Measurements from ENCODE around the gene POLD2.

The POLD2 gene

GRCh38 chr7:44158873-44159631 lies 35.7 kb upstream of the POLD2 start:
- FAIRE-seq (no peak), DNase-seq (ENCODE audit: insufficient read length) (no peak)
- TF ChIP-seq TAF1 (IDR thresholded peaks at IDR 0.05; ENCODE audit: borderline replicate concordance, low read depth, low read length): no peak
- no peak for TF ChIP-seq POLR2A (IDR thresholded peaks at IDR 0.05; ENCODE audit: low read depth, low read length)
- TF ChIP-seq POLR2AphosphoS5 (IDR thresholded peaks at IDR 0.05; ENCODE audit: low read depth, low read length): no peak

- no peak for FAIRE-seq
These were observed 34.9 kb upstream of the POLD2 start for GRCh38 chr7:44158096-44158872.

GRCh38 chr7:44157116-44158080 lies 34.0 kb upstream of the POLD2 start:
- no peak for TF ChIP-seq POLR2AphosphoS5 (IDR thresholded peaks at IDR 0.05; ENCODE audit: low read depth, low read length)
- TF ChIP-seq POLR2A (IDR thresholded peaks at IDR 0.05; ENCODE audit: low read depth, low read length): no peak
- TF ChIP-seq TAF1 (IDR thresholded peaks at IDR 0.05; ENCODE audit: borderline replicate concordance, low read depth, low read length): no peak
- FAIRE-seq (no peak), DNase-seq (ENCODE audit: insufficient read length) (no peak)

More at GRCh38 chr7:44158096-44158872, 34.9 kb upstream of the POLD2 start:
- no peak for TF ChIP-seq POLR2A (IDR thresholded peaks at IDR 0.05; ENCODE audit: low read depth, low read length)
- TF ChIP-seq POLR2AphosphoS5 (IDR thresholded peaks at IDR 0.05; ENCODE audit: low read depth, low read length): no peak
- TF ChIP-seq TAF1 (IDR thresholded peaks at IDR 0.05; ENCODE audit: borderline replicate concordance, low read depth, low read length): no peak
- no peak for DNase-seq (ENCODE audit: insufficient read length)

GRCh38 chr7:44156453-44157010 lies 33.2 kb upstream of the POLD2 start:
- no peak for DNase-seq (ENCODE audit: insufficient read length)
- FAIRE-seq: no peak
- no peak for TF ChIP-seq POLR2A (IDR thresholded peaks at IDR 0.05; ENCODE audit: low read depth, low read length)
- no peak for TF ChIP-seq POLR2AphosphoS5 (IDR thresholded peaks at IDR 0.05; ENCODE audit: low read depth, low read length)
- TF ChIP-seq TAF1 (IDR thresholded peaks at IDR 0.05; ENCODE audit: borderline replicate concordance, low read depth, low read length): no peak

- no peak for TF ChIP-seq POLR2AphosphoS5 (IDR thresholded peaks at IDR 0.05; ENCODE audit: low read depth, low read length)
- no peak for TF ChIP-seq TAF1 (IDR thresholded peaks at IDR 0.05; ENCODE audit: borderline replicate concordance, low read depth, low read length)
- TF ChIP-seq POLR2A (IDR thresholded peaks at IDR 0.05; ENCODE audit: low read depth, low read length): no peak
These were observed 32.1 kb upstream of the POLD2 start for GRCh38 chr7:44155191-44156185.

GRCh38 chr7:44154703-44155102 lies 31.4 kb upstream of the POLD2 start:
- FAIRE-seq (no peak), DNase-seq (ENCODE audit: insufficient read length) (no peak)
- TF ChIP-seq POLR2AphosphoS5 (IDR thresholded peaks at IDR 0.05; ENCODE audit: low read depth, low read length) (no peak), TAF1 (IDR thresholded peaks at IDR 0.05; ENCODE audit: borderline replicate concordance, low read depth, low read length) (no peak), POLR2A (IDR thresholded peaks at IDR 0.05; ENCODE audit: low read depth, low read length) (no peak)

More at GRCh38 chr7:44155191-44156185, 32.1 kb upstream of the POLD2 start:
- DNase-seq (ENCODE audit: insufficient read length): no peak
- FAIRE-seq: no peak

- DNase-seq (ENCODE audit: insufficient read length) (no peak), FAIRE-seq (no peak)
- TF ChIP-seq POLR2AphosphoS5 (IDR thresholded peaks at IDR 0.05; ENCODE audit: low read depth, low read length) (no peak), TAF1 (IDR thresholded peaks at IDR 0.05; ENCODE audit: borderline replicate concordance, low read depth, low read length) (no peak), POLR2A (IDR thresholded peaks at IDR 0.05; ENCODE audit: low read depth, low read length) (no peak)
These were observed 30.6 kb upstream of the POLD2 start for GRCh38 chr7:44153948-44154335.

GRCh38 chr7:44152971-44153947 lies 29.9 kb upstream of the POLD2 start:
- TF ChIP-seq POLR2AphosphoS5 (IDR thresholded peaks at IDR 0.05; ENCODE audit: low read depth, low read length): no peak
- no peak for TF ChIP-seq POLR2A (IDR thresholded peaks at IDR 0.05; ENCODE audit: low read depth, low read length)
- no peak for TF ChIP-seq TAF1 (IDR thresholded peaks at IDR 0.05; ENCODE audit: borderline replicate concordance, low read depth, low read length)
- no peak for DNase-seq (ENCODE audit: insufficient read length)
- FAIRE-seq: no peak

- FAIRE-seq (no peak), DNase-seq (ENCODE audit: insufficient read length) (no peak)
- TF ChIP-seq TAF1 (IDR thresholded peaks at IDR 0.05; ENCODE audit: borderline replicate concordance, low read depth, low read length) (no peak), POLR2A (IDR thresholded peaks at IDR 0.05; ENCODE audit: low read depth, low read length) (no peak), POLR2AphosphoS5 (IDR thresholded peaks at IDR 0.05; ENCODE audit: low read depth, low read length) (no peak)
These were observed 28.6 kb upstream of the POLD2 start for GRCh38 chr7:44151956-44152355.
